ENCODE measurements around the gene AKAP4. TPM values are rescaled to one million over a fixed set of nuclear protein-coding genes. Genes with fewer than 3 reads are reported as not detected.

Gene AKAP4, protein sequence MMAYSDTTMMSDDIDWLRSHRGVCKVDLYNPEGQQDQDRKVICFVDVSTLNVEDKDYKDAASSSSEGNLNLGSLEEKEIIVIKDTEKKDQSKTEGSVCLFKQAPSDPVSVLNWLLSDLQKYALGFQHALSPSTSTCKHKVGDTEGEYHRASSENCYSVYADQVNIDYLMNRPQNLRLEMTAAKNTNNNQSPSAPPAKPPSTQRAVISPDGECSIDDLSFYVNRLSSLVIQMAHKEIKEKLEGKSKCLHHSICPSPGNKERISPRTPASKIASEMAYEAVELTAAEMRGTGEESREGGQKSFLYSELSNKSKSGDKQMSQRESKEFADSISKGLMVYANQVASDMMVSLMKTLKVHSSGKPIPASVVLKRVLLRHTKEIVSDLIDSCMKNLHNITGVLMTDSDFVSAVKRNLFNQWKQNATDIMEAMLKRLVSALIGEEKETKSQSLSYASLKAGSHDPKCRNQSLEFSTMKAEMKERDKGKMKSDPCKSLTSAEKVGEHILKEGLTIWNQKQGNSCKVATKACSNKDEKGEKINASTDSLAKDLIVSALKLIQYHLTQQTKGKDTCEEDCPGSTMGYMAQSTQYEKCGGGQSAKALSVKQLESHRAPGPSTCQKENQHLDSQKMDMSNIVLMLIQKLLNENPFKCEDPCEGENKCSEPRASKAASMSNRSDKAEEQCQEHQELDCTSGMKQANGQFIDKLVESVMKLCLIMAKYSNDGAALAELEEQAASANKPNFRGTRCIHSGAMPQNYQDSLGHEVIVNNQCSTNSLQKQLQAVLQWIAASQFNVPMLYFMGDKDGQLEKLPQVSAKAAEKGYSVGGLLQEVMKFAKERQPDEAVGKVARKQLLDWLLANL
- not detected for polyA plus RNA-seq

DNA sequence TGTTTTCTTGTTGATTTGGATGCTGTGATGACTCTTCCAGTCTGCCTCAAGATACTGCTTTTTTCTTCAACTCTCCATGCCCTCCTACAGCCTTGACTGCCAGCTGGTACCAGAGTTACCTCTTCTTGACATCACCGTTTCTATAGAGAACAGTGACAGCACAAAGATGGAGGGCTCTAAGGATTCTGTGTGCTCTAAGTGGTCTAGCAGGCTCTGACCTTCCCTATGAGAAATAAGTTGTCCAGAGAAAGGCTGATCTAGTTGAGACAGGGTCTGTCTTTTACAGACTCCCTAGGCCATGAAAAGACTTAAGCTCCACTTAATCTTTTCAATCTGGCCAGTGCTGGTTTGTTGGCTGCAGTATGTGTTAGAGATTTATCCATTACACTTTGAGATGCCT is at the start of gene AKAP4:
Gene AKAP4, minus strand, starts transcription at position 101 of the 400 bp plus-strand sequence. CDS start 118 bp downstream, outside the sequence.
- H3K27ac ChIP-seq (ENCODE audit: low read depth, low read length): no peak within 1 kb of the TSS
- WGBS, 3 donors: 84 to 90% (median 89%) methylated on average over 1 of the region's 1 CpG

GRCh38 chrX:50211510-50211909 is 10.7 kb upstream of the AKAP4 start:
- H3K27ac ChIP-seq (ENCODE audit: low read depth, low read length): no peak overlapping the region
- 33 to 55% (median 54%) methylated on average over 8 of the region's 8 CpGs for WGBS, 3 donors

- 64 to 81% (median 78%) methylated on average over 11 of the region's 11 CpGs for WGBS, 3 donors
- no peak overlapping the region for H3K27ac ChIP-seq (ENCODE audit: low read depth, low read length)
Observed at GRCh38 chrX:50206753-50207152, 5.9 kb upstream of the AKAP4 start.

DNA sequence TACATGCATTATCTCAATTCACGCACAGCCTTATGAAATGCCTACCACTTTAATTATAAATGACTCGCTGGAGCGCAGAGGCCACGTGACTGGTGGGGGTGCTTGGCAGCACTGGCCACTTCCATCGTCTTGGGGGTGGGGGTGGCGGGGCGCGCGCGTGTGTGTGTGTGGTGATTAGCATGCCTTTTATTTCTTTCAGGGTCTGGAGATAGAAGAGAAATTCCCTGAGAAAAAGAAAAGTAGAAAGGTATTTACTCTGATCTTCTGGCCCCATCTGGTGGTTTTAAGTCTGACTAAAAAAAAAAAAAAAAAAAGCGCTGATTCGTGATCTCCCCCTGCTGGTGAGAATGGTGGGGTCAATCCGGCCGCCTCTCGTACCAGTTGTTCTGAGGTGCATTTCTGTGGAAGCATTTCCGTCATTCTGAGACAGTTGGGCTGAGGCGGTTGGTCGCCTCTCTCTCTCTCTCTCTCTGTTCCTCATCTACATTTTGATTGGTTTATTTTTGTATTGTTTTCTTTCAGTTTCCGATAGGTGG is 3.6 kb upstream of the AKAP4 start, which contains the start of gene CCNB3:
Gene CCNB3, plus strand, starts transcription at position 402 of the 536 bp plus-strand sequence. CDS start 80,399 bp downstream, outside the sequence.
- H3K27ac ChIP-seq (ENCODE audit: low read depth, low read length): no peak within 1 kb of the TSS

DNA sequence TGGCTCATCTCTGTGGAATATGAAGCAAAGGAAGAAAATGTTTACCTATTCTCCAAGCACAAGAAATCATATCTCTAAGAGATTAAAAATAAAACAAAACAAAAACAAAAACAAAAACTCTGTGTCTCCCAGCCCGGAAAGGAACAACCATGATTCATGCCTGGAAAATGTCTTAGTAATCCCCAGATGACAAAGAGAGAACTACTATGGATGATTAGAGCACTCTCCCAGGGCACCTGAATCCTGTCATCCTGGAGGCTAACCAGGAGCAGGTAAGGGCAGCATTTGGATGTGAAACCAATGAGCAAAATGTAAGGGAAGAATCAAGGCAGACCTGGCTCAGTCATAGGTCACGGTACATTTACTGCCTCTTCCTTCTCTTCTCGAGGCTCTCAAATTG is 1.7 kb upstream of the AKAP4 start:
- H3K27ac ChIP-seq (ENCODE audit: low read depth, low read length): no peak overlapping the region
- WGBS, 3 donors: 76 to 82% (median 77%) methylated on average over 3 of the region's 3 CpGs

More for the DNA sequence above, 3.6 kb upstream of the AKAP4 start, which contains the start of gene CCNB3:
- 0 to 10% (median 0%) methylated on average over 16 to 19 of the region's 19 CpGs for WGBS, 3 donors

- 76 to 87% (median 79%) methylated on average over 4 of the region's 4 CpGs for WGBS, 3 donors
- no peak overlapping the region for H3K27ac ChIP-seq (ENCODE audit: low read depth, low read length)
Observed at GRCh38 chrX:50198348-50198747, 2.5 kb downstream of the AKAP4 start.

GRCh38 chrX:50188859-50189600 is 11.8 kb downstream of the AKAP4 start:
- 40 to 57% (median 49%) methylated on average over 9 of the region's 9 CpGs for WGBS, 3 donors
- no peak overlapping the region for H3K27ac ChIP-seq (ENCODE audit: low read depth, low read length)

DNA sequence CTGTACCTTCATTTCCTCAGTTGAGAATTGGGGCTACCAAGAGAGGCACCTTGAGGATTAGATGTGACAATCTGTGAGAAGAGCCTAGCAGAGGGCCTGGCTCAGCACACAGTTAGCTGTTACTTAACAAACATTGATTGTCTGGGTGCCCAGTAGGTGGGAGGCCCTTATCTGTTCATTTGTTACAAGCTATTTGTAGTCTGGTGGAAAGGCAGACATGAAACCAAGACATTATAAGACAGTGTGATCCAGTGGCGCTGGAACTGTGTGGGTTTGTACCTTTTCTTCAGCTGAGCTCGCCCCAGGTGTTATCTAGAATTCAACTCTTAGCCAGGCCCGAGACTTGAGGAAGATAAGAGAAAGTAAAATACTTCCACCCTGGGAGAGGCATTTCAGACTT is 16.9 kb downstream of the AKAP4 start:
- WGBS, 3 donors: 56 to 92% (median 75%) methylated on average over 3 of the region's 3 CpGs

GRCh38 chrX:50180073-50180940 is 20.5 kb downstream of the AKAP4 start:
- 49 to 81% (median 64%) methylated on average over 5 to 10 of the region's 10 CpGs for WGBS, 3 donors
- H3K27ac ChIP-seq (ENCODE audit: low read depth, low read length): no peak overlapping the region

More for the DNA sequence above, 16.9 kb downstream of the AKAP4 start:
- no peak overlapping the region for H3K27ac ChIP-seq (ENCODE audit: low read depth, low read length)

- 70 to 88% (median 82%) methylated on average over 3 of the region's 3 CpGs for WGBS, 3 donors
- H3K27ac ChIP-seq (ENCODE audit: low read depth, low read length): no peak overlapping the region
Observed at GRCh38 chrX:50169717-50170116, 31.1 kb downstream of the AKAP4 start.

DNA sequence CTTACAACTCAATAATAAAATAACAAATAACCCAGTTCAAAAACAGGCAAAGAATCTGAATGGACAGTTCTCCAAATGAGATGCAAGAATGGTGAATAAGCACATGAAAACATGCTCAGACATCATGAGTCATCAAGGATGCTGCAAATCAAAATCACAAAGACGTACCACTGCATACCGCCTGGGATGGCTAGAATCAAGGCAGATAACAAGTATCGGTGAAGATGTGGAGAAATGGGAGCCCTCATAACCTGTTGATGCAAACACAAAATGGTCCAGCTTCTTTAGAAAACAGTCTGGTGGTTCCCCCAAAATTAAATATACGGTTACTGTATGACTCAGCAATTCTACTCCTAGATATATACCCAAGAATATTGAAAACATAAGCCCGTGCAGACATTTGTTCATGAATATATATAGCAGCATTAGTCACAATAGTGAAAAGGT is 32.5 kb downstream of the AKAP4 start:
- 56 to 89% (median 68%) methylated on average over 5 of the region's 5 CpGs for WGBS, 3 donors
- no peak overlapping the region for H3K27ac ChIP-seq (ENCODE audit: low read depth, low read length)

DNA sequence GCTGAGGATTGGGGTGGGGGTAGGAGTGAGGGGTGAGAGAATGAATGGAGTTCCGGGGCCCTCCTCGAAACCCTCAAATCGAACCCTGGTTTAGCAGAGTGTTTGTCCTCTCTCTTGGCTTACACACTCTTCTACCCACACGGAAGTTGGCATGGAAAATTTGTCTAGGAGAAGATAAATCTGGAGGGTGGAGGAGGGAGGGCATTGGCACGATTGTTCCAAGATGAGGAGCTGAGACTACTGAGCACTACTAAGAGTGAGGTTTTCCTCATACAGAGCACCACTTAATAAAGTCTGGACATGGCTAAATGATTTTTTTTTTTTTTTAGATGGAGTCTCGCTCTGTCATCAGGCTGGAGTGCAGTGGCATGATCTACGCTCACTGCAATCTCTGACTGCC is 33.4 kb downstream of the AKAP4 start:
- H3K27ac ChIP-seq (ENCODE audit: low read depth, low read length): no peak overlapping the region
- WGBS, 3 donors: 60 to 82% (median 74%) methylated on average over 6 to 7 of the region's 7 CpGs

DNA sequence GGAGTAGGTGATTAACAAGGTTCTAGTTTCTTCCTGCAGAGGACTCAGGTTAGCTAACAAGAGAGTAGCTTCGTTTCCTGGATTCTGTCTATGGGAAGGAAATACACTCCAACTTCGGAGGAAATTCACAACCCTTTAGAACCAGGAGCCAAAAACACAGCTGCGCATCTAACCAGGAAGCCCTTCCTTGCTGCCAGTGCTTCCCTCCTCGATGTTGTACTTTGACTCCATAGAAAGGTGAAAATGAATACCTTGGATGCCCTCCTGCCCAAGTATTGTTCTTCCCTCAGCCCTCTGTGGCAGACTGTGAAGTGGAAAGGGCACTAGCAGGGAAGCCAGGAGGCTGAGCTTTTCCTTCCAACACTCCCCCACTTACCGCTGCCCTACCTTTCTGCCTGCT is 35.1 kb downstream of the AKAP4 start:
- 61 to 74% (median 68%) methylated on average over 5 of the region's 5 CpGs for WGBS, 3 donors
- no peak overlapping the region for H3K27ac ChIP-seq (ENCODE audit: low read depth, low read length)

GRCh38 chrX:50161127-50161526 is 39.7 kb downstream of the AKAP4 start:
- 61 to 79% (median 65%) methylated on average over 3 of the region's 3 CpGs for WGBS, 3 donors
- H3K27ac ChIP-seq (ENCODE audit: low read depth, low read length): no peak overlapping the region

GRCh38 chrX:50158593-50158992 is 42.2 kb downstream of the AKAP4 start:
- no peak overlapping the region for H3K27ac ChIP-seq (ENCODE audit: low read depth, low read length)
- WGBS, 3 donors: 29 to 38% (median 38%) methylated on average over 1 of the region's 1 CpG

DNA sequence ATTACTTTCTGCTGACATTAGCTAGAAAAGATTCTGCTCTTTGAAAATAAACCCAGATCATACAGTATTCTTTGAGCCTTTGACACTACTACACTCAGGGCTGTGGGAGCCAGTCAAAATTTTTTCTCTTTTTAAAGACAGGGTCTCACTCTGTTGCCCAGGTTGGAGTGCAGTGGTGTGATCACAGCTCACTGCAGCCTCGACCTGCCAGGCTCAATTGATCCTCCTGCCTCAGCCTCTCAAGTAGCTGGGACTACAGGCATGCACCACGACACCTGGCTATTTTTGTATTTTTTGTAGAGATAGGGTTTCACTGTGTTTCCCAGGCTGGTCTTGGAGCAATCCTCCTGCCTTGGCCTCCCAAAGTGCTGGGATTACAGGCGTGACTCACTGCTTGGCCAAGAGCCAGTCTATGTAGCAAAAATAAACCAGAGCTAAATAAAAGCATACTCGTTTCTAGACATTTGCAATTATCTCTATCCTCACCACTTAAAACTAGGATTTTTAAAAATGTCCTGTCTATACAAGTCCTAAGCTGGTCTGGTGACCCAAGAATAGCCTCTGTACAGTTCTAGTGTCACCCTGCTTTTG is 43.2 kb downstream of the AKAP4 start:
- 39 to 55% (median 54%) methylated on average over 4 of the region's 4 CpGs for WGBS, 3 donors
- no peak overlapping the region for H3K27ac ChIP-seq (ENCODE audit: low read depth, low read length)

GRCh38 chrX:50154429-50154828 is 46.4 kb downstream of the AKAP4 start:
- no peak overlapping the region for H3K27ac ChIP-seq (ENCODE audit: low read depth, low read length)
- WGBS, 3 donors: 36 to 100% (median 83%) methylated on average over 1 of the region's 1 CpG

All from adipose tissue (tissue), 3 donors.